ENCODE results near the gene DMRTC2.

The DMRTC2 gene

GRCh38 chr19:41890936-41891335, 46.1 kb downstream of the DMRTC2 start:
- Histone ChIP-seq H2AFZ (ENCODE audit: low read depth, low read length, severe bottlenecking) (no peak overlapping the region), H4K20me1 (ENCODE audit: low read depth, low read length) (no peaks in the 10 kb centered on the region), H3K9me2 (replicated peaks; ENCODE audit: insufficient read depth, low read length) (no peaks in the 10 kb centered on the region), H3K79me2 (ENCODE audit: insufficient read depth, low read length) (peaks cover 33% of the 10 kb centered on the region), H3F3A (ENCODE audit: insufficient read depth) (peaks cover 3% of the 10 kb centered on the region; the same call in 1 of the 2 replicates), H3K4me2 (ENCODE audit: low read depth, low read length, poor library complexity, severe bottlenecking) (no peak overlapping the region), H3K4me3 (ENCODE audit: insufficient read depth, low read length, poor library complexity, severe bottlenecking) (no peak overlapping the region), H3K9ac (ENCODE audit: low read length) (no peak overlapping the region), H3K36me3 (ENCODE audit: low read length) (no peaks in the 10 kb centered on the region), H3K27me3 (ENCODE audit: low read length) (no peaks in the 10 kb centered on the region), H3K27ac (ENCODE audit: low read depth, low read length) (no peak overlapping the region), H3K9me3 (ENCODE audit: insufficient read depth, low read length) (no peaks in the 10 kb centered on the region)
- TF ChIP-seq, protein P1, sequence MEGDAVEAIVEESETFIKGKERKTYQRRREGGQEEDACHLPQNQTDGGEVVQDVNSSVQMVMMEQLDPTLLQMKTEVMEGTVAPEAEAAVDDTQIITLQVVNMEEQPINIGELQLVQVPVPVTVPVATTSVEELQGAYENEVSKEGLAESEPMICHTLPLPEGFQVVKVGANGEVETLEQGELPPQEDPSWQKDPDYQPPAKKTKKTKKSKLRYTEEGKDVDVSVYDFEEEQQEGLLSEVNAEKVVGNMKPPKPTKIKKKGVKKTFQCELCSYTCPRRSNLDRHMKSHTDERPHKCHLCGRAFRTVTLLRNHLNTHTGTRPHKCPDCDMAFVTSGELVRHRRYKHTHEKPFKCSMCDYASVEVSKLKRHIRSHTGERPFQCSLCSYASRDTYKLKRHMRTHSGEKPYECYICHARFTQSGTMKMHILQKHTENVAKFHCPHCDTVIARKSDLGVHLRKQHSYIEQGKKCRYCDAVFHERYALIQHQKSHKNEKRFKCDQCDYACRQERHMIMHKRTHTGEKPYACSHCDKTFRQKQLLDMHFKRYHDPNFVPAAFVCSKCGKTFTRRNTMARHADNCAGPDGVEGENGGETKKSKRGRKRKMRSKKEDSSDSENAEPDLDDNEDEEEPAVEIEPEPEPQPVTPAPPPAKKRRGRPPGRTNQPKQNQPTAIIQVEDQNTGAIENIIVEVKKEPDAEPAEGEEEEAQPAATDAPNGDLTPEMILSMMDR (IDR thresholded peaks at IDR 0.05; ENCODE audit: insufficient read depth, low read length, poor library complexity, severe bottlenecking): no peak
- no peak for TF ChIP-seq EZH2phosphoT487 (conservative IDR thresholded peaks at IDR 0.05; ENCODE audit: low read length)

DNA sequence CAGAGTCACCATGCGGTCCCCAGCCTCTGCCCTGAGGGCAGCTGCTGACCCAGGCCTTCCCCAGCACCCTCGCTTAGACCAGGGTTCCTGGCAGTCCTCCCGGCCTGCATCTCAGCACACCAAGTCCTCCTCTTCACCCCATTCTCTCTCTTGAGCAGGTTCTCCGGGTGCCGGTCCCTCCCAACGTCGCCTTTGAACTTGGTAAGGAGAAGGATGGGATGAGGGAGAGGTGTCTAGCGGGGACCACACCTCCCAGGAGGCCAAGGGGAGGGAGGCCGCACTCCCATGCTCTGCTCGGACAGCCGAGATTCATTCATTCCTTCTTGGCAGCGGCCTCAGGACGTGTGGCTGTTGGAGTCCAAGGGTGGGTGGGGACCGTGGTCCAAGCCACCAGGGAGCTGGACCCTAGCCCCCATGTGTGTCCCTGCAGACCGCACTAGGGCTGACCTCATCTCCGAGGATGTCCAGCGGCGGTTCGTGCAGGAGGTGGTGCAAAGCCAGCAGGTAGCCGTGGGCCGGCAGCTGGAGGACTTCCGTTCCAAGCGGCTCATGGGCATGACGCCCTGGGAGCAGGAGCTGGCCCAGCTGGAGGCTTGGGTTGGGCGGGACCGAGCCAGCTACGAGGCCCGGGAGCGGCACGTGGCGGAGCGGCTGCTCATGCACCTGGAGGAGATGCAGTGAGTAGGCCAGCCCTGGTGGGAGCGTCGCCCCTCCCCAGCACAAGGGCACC, 47.5 kb downstream of the DMRTC2 start:
- TF ChIP-seq EZH2phosphoT487 (conservative IDR thresholded peaks at IDR 0.05; ENCODE audit: low read length): no peak
- TF ChIP-seq, protein P1 (IDR thresholded peaks at IDR 0.05; ENCODE audit: insufficient read depth, low read length, poor library complexity, severe bottlenecking): no peak
- Histone ChIP-seq H3F3A (ENCODE audit: insufficient read depth) (no peaks in the 10 kb centered on the region; the same call in 1 of the 2 replicates), H3K36me3 (ENCODE audit: low read length) (no peaks in the 10 kb centered on the region)

DNA sequence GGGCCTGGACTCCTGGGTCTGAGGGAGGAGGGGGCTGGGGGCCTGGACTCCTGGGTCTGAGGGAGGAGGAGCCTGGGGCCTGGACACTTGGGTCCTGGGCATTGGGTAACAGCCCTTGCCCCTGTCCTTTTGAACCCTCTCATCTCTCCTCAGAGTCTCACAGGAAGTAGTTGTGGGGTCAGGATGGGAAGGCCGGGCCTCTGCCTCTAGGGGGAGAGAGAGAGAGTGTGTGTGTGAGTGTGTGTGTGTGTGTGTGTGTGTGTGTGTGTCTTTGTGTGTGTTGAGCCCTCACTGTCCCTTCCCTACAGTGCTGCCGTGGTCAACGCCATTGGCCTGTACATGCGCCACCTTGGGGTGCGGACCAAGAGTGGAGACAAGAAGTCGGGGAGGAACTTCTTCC, 49.1 kb downstream of the DMRTC2 start:
- H3K27ac ChIP-seq (ENCODE audit: low read depth, low read length): peak overlapping the region; percentile 29
- TF ChIP-seq, protein P1 (IDR thresholded peaks at IDR 0.05; ENCODE audit: insufficient read depth, low read length, poor library complexity, severe bottlenecking): no peak
- TF ChIP-seq EZH2phosphoT487 (conservative IDR thresholded peaks at IDR 0.05; ENCODE audit: low read length): no peak
- H3K4me3 ChIP-seq (ENCODE audit: insufficient read depth, low read length, poor library complexity, severe bottlenecking): no peak overlapping the region
- H3K36me3 ChIP-seq (ENCODE audit: low read length): no peaks in the 10 kb centered on the region
- H3K9ac ChIP-seq (ENCODE audit: low read length): no peak overlapping the region
- no peaks in the 10 kb centered on the region for H3K27me3 ChIP-seq (ENCODE audit: low read length)
- H3K9me3 ChIP-seq (ENCODE audit: insufficient read depth, low read length): no peaks in the 10 kb centered on the region
- no peak overlapping the region for H2AFZ ChIP-seq (ENCODE audit: low read depth, low read length, severe bottlenecking)
- no peaks in the 10 kb centered on the region for H4K20me1 ChIP-seq (ENCODE audit: low read depth, low read length)
- peaks cover 7% of the 10 kb centered on the region; the same call in 1 of the 2 replicates for H3K79me2 ChIP-seq (ENCODE audit: insufficient read depth, low read length)
- H3F3A ChIP-seq (ENCODE audit: insufficient read depth): 0 out of 2 replicates have a peak, but pooled peaks cover 2% of the 10 kb centered on the region
- H3K9me2 ChIP-seq (replicated peaks; ENCODE audit: insufficient read depth, low read length): no peaks in the 10 kb centered on the region
- H3K4me2 ChIP-seq (ENCODE audit: low read depth, low read length, poor library complexity, severe bottlenecking): no peak overlapping the region

More for the DNA sequence above, 47.5 kb downstream of the DMRTC2 start:
- Histone ChIP-seq H2AFZ (ENCODE audit: low read depth, low read length, severe bottlenecking) (no peak overlapping the region), H4K20me1 (ENCODE audit: low read depth, low read length) (no peaks in the 10 kb centered on the region), H3K27me3 (ENCODE audit: low read length) (no peaks in the 10 kb centered on the region), H3K9me2 (replicated peaks; ENCODE audit: insufficient read depth, low read length) (no peaks in the 10 kb centered on the region), H3K4me2 (ENCODE audit: low read depth, low read length, poor library complexity, severe bottlenecking) (no peak overlapping the region), H3K4me3 (ENCODE audit: insufficient read depth, low read length, poor library complexity, severe bottlenecking) (no peak overlapping the region), H3K9me3 (ENCODE audit: insufficient read depth, low read length) (no peaks in the 10 kb centered on the region), H3K79me2 (ENCODE audit: insufficient read depth, low read length) (peaks cover 19% of the 10 kb centered on the region; the same call in 1 of the 2 replicates), H3K9ac (ENCODE audit: low read length) (no peak overlapping the region), H3K27ac (ENCODE audit: low read depth, low read length) (no peak overlapping the region)

Data from SU-DHL-6 (cell line).